Gastroesophageal sphincter (tissue), 4 donors: ENCODE data around the gene GALNT2. TPM values are rescaled to one million over a fixed set of nuclear protein-coding genes. Genes with fewer than 3 reads are reported as not detected.

Source experiments
- ATAC-seq: fragments of 150-250 bp; one replicate; pipeline ENCODE4 v1.9.1; 2016; ENCODE audit warnings: mild to moderate bottlenecking, moderate library complexity
- H3K27ac ChIP-seq, 4 donors: fragments of 200-600 bp; sonication (generic) in 3 of 4; 1 replicate in 3 of 4; 2 replicates in 1 of 4; pipeline ENCODE4 v1.5.1; 2016 to 2019
- H3K27me3 ChIP-seq: fragments of 200-600 bp; sonication (generic); one replicate; pipeline ENCODE4 v1.5.1; 2019
- H3K36me3 ChIP-seq, 2 donors: fragments of 200-600 bp; sonication (generic); one replicate each; pipeline ENCODE4 v1.5.1; 2019; ENCODE audit warnings: control low read depth in 1 of 2
- H3K4me1 ChIP-seq, 3 donors: fragments of 200-600 bp; sonication (generic); 1 replicate in 2 of 3; 2 replicates in 1 of 3; pipeline ENCODE4 v1.5.1; 2016 to 2019; ENCODE audit warnings: control low read depth in 2 of 3
- H3K4me3 ChIP-seq, 2 donors: fragments of 200-600 bp; sonication (generic); one replicate each; pipeline ENCODE4 v1.5.1; 2019; ENCODE audit warnings: mild to moderate bottlenecking in 1 of 2, moderate library complexity in 1 of 2
- H3K9me3 ChIP-seq, 3 donors: fragments of 200-600 bp; sonication (generic); one replicate each; pipeline ENCODE4 v1.5.1; 2017 to 2019; ENCODE audit warnings: control low read depth in 2 of 3
- CTCF ChIP-seq, 4 experiments: fragments of 200-600 bp in 2 of 4; fragments of 450-650 bp in 2 of 4; sonication (generic) in 1 of 4; IDR thresholded peaks; one replicate each; pipeline ENCODE4 v1.5.1; 2017 to 2019; ENCODE audit warnings: antibody characterized with exemption in 4 of 4, mild to moderate bottlenecking in 2 of 4, moderate library complexity in 2 of 4
- EP300 ChIP-seq: sonication (generic); formaldehyde crosslinking; IDR thresholded peaks from one replicate; pipeline ENCODE4 v1.6.1; 2017; ENCODE audit warnings: antibody characterized with exemption, mild to moderate bottlenecking
- POLR2A ChIP-seq, 2 donors: fragments of 450-650 bp; IDR thresholded peaks; one replicate each; pipeline ENCODE4 v1.6.1; 2017; ENCODE audit warnings: antibody characterized with exemption in 2 of 2, mild to moderate bottlenecking in 2 of 2, moderate library complexity in 1 of 2
- POLR2AphosphoS5 ChIP-seq: sonication (generic); formaldehyde crosslinking; IDR thresholded peaks from one replicate; pipeline ENCODE4 v1.6.1; 2017; ENCODE audit warnings: antibody characterized with exemption
- WGBS, 2 donors: methylation state at CpG; one replicate each; pipeline ENCODE4 v1.1.5; 2018; ENCODE audit warnings: low coverage in 1 of 2; 5-methylcytosine and 5-hydroxymethylcytosine counted together
- total RNA-seq, 4 donors: library from RNA; depleted of rRNA; stranded (reverse); fragments of >200 nt; gene quantifications; one replicate each; pipeline ENCODE4 v1.1.0, GENCODE V29; 2016

The GALNT2 gene
- total RNA-seq, 4 donors from 2014 or later: 95.3 to 160 (median 134) TPM

GRCh38 chr1:230187290-230187689 is 120.3 kb downstream of the GALNT2 start:
- no peak for ATAC-seq
- no peaks in the 10 kb centered on the region for H3K27me3 ChIP-seq

DNA sequence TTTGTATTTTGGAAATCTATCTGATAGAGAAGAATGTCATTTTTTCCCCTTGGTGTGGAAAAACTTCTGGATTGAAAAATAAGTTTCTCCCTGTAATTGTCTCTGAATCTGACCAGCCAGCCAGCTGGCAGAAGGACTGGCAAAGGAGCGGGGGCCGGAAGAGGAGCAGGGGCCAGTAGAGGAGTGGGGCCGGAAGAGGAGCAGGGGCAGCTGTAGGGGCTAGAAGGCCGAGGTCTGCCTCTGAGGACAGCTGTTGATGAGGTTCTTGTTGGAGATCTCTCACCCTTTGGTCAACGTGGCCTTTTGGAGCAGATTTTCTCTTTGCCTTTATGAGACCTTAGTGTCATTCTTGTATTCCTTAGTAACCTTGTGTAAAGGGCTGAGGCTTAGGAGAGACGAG is 121.8 kb downstream of the GALNT2 start:
- WGBS, 2 donors: 77 to 91% methylated on average over 3 to 4 of the region's 6 CpGs
- H3K4me1 ChIP-seq: peaks cover 14 to 89% (median 15%) of the 10 kb centered on the region in 3 donors
- peak overlapping the region in 2 of 4 donors; percentile 76 to 82 for H3K27ac ChIP-seq
- H3K9me3 ChIP-seq: no peaks in the 10 kb centered on the region
- no peaks in the 10 kb centered on the region for H3K27me3 ChIP-seq
- H3K36me3 ChIP-seq: no peaks in the 10 kb centered on the region
- H3K4me3 ChIP-seq: no peak overlapping the region
- no peak for ATAC-seq
- TF ChIP-seq EP300: no peak
- no peak for TF ChIP-seq POLR2A (IDR thresholded peaks at IDR 0.05)
- TF ChIP-seq POLR2AphosphoS5: no peak
- no peak for TF ChIP-seq CTCF (IDR thresholded peaks at IDR 0.05)

More at GRCh38 chr1:230187290-230187689, 120.3 kb downstream of the GALNT2 start:
- peaks cover 12 to 84% (median 14%) of the 10 kb centered on the region in 3 donors for H3K4me1 ChIP-seq
- WGBS, 2 donors: 100% methylated on average over 1 to 2 of the region's 5 CpGs
- no peaks in the 10 kb centered on the region for H3K9me3 ChIP-seq
- no peaks in the 10 kb centered on the region for H3K36me3 ChIP-seq
- H3K27ac ChIP-seq: peak overlapping the region in 2 of 4 donors; percentile 8 to 70
- TF ChIP-seq EP300 (no peak), POLR2A (IDR thresholded peaks at IDR 0.05) (no peak), CTCF (IDR thresholded peaks at IDR 0.05) (no peak), POLR2AphosphoS5 (no peak)
- H3K4me3 ChIP-seq: no peak overlapping the region

GRCh38 chr1:230189341-230189740 is 122.3 kb downstream of the GALNT2 start:
- Histone ChIP-seq H3K4me1 (peaks cover 14 to 94% (median 15%) of the 10 kb centered on the region in 3 donors), H3K9me3 (no peaks in the 10 kb centered on the region), H3K36me3 (no peaks in the 10 kb centered on the region), H3K27me3 (no peaks in the 10 kb centered on the region), H3K4me3 (no peak overlapping the region), H3K27ac (peak overlapping the region in 3 of 4 donors; percentile 60 to 82 (median 76))
- TF ChIP-seq POLR2A (IDR thresholded peaks at IDR 0.05): no peak
- TF ChIP-seq POLR2AphosphoS5: no peak
- no peak for TF ChIP-seq CTCF (IDR thresholded peaks at IDR 0.05)
- no peak for TF ChIP-seq EP300
- ATAC-seq: no peak
- 88 to 91% methylated on average over 8 of the region's 8 CpGs for WGBS, 2 donors

- Histone ChIP-seq H3K27ac (peak overlapping the region in 3 of 4 donors; percentile 60 to 82 (median 76)), H3K36me3 (no peaks in the 10 kb centered on the region)
Measured at GRCh38 chr1:230189824-230190223, 122.8 kb downstream of the GALNT2 start.

More at GRCh38 chr1:230189824-230190223, 122.8 kb downstream of the GALNT2 start:
- ATAC-seq: no peak
- H3K4me1 ChIP-seq: peaks cover 14 to 96% (median 15%) of the 10 kb centered on the region in 3 donors
- TF ChIP-seq EP300 (no peak), POLR2AphosphoS5 (no peak), CTCF (IDR thresholded peaks at IDR 0.05) (no peak)
- no peak overlapping the region for H3K4me3 ChIP-seq
- H3K27me3 ChIP-seq: no peaks in the 10 kb centered on the region
- 85 to 100% methylated on average over 2 to 5 of the region's 5 CpGs for WGBS, 2 donors
- H3K9me3 ChIP-seq: no peaks in the 10 kb centered on the region
